ENCODE measurements around the gene RRP7A.

DNA sequence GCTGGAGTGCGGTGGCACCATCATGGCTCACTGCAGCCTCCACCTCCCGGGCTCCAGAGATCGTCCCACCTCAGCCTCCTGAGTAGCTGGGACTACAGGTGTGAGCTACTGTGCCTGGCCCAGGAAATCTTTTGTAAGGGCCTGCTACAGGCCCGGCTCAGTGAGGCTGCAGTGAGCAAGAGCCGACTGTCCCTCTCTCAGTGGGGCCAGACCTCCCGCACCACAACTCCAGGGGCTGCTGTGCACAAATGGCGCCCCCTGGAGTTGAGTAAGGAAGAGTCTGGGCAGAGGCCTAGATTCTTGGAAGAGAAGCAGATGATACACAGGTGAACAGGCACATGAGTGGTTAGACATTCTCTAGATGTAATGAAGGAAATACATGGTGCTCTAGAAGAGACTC is 41.2 kb upstream of the RRP7A start:
- TF ChIP-seq, protein P1, sequence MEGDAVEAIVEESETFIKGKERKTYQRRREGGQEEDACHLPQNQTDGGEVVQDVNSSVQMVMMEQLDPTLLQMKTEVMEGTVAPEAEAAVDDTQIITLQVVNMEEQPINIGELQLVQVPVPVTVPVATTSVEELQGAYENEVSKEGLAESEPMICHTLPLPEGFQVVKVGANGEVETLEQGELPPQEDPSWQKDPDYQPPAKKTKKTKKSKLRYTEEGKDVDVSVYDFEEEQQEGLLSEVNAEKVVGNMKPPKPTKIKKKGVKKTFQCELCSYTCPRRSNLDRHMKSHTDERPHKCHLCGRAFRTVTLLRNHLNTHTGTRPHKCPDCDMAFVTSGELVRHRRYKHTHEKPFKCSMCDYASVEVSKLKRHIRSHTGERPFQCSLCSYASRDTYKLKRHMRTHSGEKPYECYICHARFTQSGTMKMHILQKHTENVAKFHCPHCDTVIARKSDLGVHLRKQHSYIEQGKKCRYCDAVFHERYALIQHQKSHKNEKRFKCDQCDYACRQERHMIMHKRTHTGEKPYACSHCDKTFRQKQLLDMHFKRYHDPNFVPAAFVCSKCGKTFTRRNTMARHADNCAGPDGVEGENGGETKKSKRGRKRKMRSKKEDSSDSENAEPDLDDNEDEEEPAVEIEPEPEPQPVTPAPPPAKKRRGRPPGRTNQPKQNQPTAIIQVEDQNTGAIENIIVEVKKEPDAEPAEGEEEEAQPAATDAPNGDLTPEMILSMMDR (IDR thresholded peaks at IDR 0.05), result peak in 3 of 4 donors; percentile 20 to 40 (median 31)
- TF ChIP-seq POLR2A (IDR thresholded peaks at IDR 0.05), result no peak
